ENCODE data around the gene MTSS2. TPM values are rescaled to one million over a fixed set of nuclear protein-coding genes. Genes with fewer than 3 reads are reported as not detected.
"Not testable (repeated sequence)": the region's sequence is repeated elsewhere in the genome, so short reads cannot be mapped to it uniquely, and the experiment has no call there.

Gene MTSS2
- polyA plus RNA-seq, 1 experiment = 57.9 TPM

DNA sequence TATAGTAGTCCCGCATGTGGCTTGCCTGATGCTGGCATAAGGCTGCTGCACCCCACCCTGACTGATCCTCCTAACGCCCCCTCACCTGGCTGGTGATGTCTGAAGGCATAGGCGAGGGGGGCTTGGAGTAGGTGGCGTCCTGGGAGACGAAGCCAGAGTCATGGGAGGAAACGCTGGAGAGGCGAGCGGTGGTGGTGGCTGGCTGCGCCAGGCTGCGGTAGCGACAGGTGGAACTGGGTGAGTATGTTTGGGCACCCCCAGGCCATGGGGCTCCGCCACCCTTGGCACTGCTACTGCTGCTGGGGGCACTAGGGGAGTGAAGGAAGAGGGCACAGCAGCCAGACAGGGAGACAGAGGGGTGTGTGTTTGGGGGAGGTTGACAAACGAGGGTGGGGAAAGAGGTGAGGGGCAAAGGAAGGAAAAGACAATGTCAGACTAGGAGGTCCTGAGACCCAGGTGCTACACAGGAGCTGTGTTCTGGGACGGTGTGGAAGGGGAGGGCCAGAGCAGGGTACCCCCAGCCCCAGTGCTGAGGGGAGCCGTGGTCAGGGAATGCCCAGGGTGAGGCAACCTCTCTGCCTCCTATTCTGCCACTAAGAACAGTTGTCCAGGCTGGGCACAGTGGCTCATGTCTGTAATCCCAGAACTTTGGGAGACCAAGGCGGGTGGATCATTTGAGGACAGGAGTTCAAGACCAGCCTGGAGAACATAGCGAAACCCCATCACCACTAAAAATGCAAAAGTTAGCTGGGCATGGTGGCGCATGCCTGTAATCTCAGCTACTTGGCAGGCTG, 11.4 kb downstream of the MTSS2 start:
- DNase-seq (ENCODE audit: low read depth, low spot score) = no peak
- TF ChIP-seq, protein P1, sequence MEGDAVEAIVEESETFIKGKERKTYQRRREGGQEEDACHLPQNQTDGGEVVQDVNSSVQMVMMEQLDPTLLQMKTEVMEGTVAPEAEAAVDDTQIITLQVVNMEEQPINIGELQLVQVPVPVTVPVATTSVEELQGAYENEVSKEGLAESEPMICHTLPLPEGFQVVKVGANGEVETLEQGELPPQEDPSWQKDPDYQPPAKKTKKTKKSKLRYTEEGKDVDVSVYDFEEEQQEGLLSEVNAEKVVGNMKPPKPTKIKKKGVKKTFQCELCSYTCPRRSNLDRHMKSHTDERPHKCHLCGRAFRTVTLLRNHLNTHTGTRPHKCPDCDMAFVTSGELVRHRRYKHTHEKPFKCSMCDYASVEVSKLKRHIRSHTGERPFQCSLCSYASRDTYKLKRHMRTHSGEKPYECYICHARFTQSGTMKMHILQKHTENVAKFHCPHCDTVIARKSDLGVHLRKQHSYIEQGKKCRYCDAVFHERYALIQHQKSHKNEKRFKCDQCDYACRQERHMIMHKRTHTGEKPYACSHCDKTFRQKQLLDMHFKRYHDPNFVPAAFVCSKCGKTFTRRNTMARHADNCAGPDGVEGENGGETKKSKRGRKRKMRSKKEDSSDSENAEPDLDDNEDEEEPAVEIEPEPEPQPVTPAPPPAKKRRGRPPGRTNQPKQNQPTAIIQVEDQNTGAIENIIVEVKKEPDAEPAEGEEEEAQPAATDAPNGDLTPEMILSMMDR (IDR thresholded peaks at IDR 0.05; ENCODE audit: low read depth, low read length) = no peak
- H3K4me3 ChIP-seq (ENCODE audit: low read depth, low read length) = no peak overlapping the region
- H3K27ac ChIP-seq (ENCODE audit: low read depth, low read length) = no peak overlapping the region
- H3K27me3 ChIP-seq (ENCODE audit: control insufficient read depth, insufficient read depth, low read length) = no peaks in the 10 kb centered on the region
- ChIA-PET CTCF (interaction anchor here (1.1 kb wide), 1 partner anchor 15 kb away, joined by 3 read pairs; no protein-coding TSS in a partner anchor), POLR2A (no interaction called here)
- no peaks in the 10 kb centered on the region; the same call in 1 of the 2 replicates for H3K9me3 ChIP-seq (ENCODE audit: control insufficient read depth, insufficient read depth, low read length)

DNA sequence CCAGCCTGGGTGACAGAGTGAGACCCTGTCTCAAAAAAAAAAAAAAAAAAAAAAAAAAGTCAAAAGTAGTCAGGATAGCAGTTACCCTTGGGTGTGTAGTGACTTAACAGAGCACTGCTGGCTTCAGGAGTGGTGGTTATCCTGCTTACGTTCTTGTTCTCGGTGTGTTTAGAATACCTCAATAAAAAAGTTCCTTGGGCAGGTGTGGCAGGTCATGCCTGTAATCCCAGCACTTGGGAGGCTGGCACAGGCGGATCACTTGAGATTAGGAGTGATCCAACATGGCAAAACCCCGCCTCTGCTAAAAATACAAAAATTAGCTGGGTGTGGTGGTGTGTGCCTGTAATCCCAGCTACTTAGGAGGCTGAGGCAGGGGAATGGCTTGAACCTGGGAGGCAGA, 14.9 kb downstream of the MTSS2 start:
- H3K27ac ChIP-seq (ENCODE audit: low read depth, low read length); H3K27me3 ChIP-seq (ENCODE audit: control insufficient read depth, insufficient read depth, low read length); POLR2A ChIA-PET; DNase-seq (ENCODE audit: low read depth, low spot score); H3K4me3 ChIP-seq (ENCODE audit: low read depth, low read length); H3K9me3 ChIP-seq (ENCODE audit: control insufficient read depth, insufficient read depth, low read length): not testable (repeated sequence)
- CTCF ChIA-PET = interaction anchor here (0.6 kb wide), 1 partner anchor 251 kb away, joined by 5 read pairs; no protein-coding TSS in a partner anchor

DNA sequence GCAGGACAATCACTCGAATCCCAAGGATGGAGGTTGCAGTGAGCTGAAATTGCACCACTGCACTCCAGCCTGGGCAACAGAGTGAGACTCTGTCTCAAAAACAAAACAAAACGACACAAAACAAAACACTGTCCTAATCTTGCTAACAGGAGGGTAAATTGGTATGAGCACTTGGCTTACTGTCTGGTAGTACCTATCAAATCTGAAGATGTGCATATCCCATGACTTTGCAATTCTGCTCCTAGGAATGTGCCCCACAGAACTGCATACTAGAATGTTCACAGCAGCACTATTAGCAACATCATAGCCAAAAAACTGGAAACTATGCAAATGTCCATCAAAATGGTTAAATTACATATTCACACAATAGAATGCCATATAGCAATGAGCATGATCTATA, 15.7 kb downstream of the MTSS2 start:
- DNase-seq (ENCODE audit: low read depth, low spot score) = no peak
- Histone ChIP-seq H3K4me3 (ENCODE audit: low read depth, low read length) (no peak overlapping the region), H3K27me3 (ENCODE audit: control insufficient read depth, insufficient read depth, low read length) (no peaks in the 10 kb centered on the region), H3K9me3 (ENCODE audit: control insufficient read depth, insufficient read depth, low read length) (no peaks in the 10 kb centered on the region; the same call in 1 of the 2 replicates), H3K27ac (ENCODE audit: low read depth, low read length) (no peak overlapping the region)
- TF ChIP-seq, protein P1 (IDR thresholded peaks at IDR 0.05; ENCODE audit: low read depth, low read length) = no peak
- CTCF ChIA-PET = no interaction called here
- POLR2A ChIA-PET = no interaction called here

DNA sequence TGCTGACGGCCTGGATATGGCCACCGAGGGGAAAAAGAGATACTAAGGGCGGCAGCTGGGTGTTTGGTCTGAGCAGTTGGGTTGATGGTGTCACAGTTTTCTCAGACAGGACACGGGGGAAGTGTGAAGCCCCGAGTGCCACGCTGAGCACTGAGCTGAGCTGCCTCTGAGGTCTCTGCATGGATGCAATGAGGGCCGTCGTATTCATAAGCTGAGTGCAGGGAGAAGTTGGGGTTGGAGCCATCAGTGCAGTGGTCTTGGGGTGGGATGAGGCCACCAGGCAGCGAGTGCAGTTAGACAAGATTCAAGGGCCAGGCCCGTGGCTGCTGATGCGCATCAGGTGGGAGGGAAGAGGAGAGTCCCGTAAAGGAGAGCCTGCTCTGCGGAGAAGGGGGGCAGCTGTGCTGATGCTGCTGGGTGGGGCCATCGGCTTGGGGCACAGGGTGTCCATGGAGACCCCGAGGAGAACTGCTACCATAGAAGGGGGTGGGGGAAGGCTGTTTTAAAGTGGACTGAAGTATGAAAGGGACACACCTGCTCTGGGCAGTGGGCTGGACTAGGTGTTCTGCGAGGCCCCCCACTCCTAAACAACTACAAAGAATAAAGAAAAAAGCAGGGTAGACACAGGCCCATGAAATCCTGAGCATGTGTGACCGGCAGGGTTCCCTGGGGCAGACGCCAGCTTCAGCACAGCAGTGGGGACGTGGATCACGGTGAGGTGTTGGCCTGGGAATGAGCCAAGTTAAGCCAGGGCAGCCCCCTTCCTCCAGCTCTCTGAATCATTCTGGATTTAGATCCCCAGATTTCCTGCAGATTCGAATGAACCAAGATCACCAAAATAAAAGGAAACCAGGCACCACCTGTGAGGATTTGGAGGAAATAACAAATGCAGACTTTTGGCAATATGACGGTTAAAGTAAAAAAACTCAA, 19.8 kb downstream of the MTSS2 start:
- H3K27me3 ChIP-seq (ENCODE audit: control insufficient read depth, insufficient read depth, low read length) = no peaks in the 10 kb centered on the region
- H3K9me3 ChIP-seq (ENCODE audit: control insufficient read depth, insufficient read depth, low read length) = no peaks in the 10 kb centered on the region; the same call in 1 of the 2 replicates
- no peak overlapping the region for H3K4me3 ChIP-seq (ENCODE audit: low read depth, low read length)
- TF ChIP-seq, protein P1 (IDR thresholded peaks at IDR 0.05; ENCODE audit: low read depth, low read length) = no peak
- ChIA-PET POLR2A (no interaction called here), CTCF (interaction anchor here (0.8 to 0.9 kb wide), 2 partner anchors 72 to 108 kb away, joined by 3 to 7 read pairs; no protein-coding TSS in a partner anchor)
- no peak for DNase-seq (ENCODE audit: low read depth, low spot score)
- H3K27ac ChIP-seq (ENCODE audit: low read depth, low read length) = no peak overlapping the region

DNA sequence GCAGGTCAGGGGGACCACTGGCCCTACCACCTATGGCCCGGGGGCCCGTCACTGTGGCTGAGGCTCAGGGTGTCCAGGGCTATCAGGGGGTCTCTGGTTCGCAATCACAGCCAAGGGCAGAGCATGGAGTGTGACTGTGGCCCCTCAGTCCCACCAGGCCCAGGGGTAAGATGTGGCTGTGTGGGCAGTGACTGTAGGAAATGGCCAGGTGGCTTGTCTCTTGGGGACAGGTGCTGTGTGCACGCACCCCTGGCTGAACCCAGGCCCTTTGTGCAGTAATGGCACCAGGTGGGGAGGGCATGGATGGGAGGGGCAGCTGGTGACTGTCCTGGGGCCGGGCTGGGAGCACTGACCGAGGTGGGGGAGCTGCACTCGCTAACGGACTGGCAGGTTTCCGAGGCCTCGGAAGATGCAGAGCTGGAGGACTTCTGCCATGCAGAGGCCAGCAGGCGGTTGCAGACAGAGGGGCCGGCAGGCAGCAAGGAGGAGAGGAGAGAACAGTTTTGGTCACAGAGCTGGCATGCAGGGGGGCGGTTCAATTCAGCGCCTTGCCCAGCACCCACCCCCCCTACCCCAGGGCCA, 20.6 kb downstream of the MTSS2 start:
- no peaks in the 10 kb centered on the region for H3K27me3 ChIP-seq (ENCODE audit: control insufficient read depth, insufficient read depth, low read length)
- POLR2A ChIA-PET = no interaction called here
- no peaks in the 10 kb centered on the region; the same call in 1 of the 2 replicates for H3K9me3 ChIP-seq (ENCODE audit: control insufficient read depth, insufficient read depth, low read length)
- no peak overlapping the region for H3K4me3 ChIP-seq (ENCODE audit: low read depth, low read length)
- DNase-seq (ENCODE audit: low read depth, low spot score) = no peak
- H3K27ac ChIP-seq (ENCODE audit: low read depth, low read length) = no peak overlapping the region
- TF ChIP-seq, protein P1 (IDR thresholded peaks at IDR 0.05; ENCODE audit: low read depth, low read length) = no peak
- CTCF ChIA-PET = interaction anchor here (0.8 to 0.9 kb wide), 2 partner anchors 73 to 107 kb away, joined by 3 to 7 read pairs; no protein-coding TSS in a partner anchor

Data from AG04450 (cell line).